CD4-positive, alpha-beta T cell (primary cell): Measurements from ENCODE around the gene PTGES3. TPM values are rescaled to one million over a fixed set of nuclear protein-coding genes. Genes with fewer than 3 reads are reported as not detected.

ENCODE experiments used
- ATAC-seq: fragments of 200-7000 bp; cut with Tn5 transposase; one replicate; pipeline ENCODE4 v1.10.0; 2022; ENCODE audit warnings: mild to moderate bottlenecking; ENCODE audit not compliant: poor library complexity
- CTCF ChIA-PET: fragments of 350-600 bp; sonication (Branson Sonifier 250); formaldehyde crosslinking; loops from one replicate; lab custom pipeline; 2021; ENCODE audit warnings: antibody characterized with exemption, inconsistent platforms; lab: Charles Lee
- POLR2A ChIA-PET: fragments of 350-600 bp; sonication (Branson Sonifier 250); formaldehyde crosslinking; loops from one replicate; lab custom pipeline; 2021; ENCODE audit warnings: antibody characterized with exemption, inconsistent platforms; lab: Charles Lee
- DNase-seq, 14 experiments: peaks; one replicate each; pipeline ENCODE4 v3.0.0-alpha.2; 2013 to 2020; ENCODE audit warnings: mixed read lengths in 2 of 14
- H3K27ac ChIP-seq, 2 donors: one replicate each; pipeline versions ENCODE4 v1.5.1 to v1.7.0; 2013; ENCODE audit warnings: low read length in 2 of 2, low read depth in 1 of 2, mild to moderate bottlenecking in 1 of 2
- H3K27me3 ChIP-seq, 2 experiments: 1 replicate in 1 of 2; 2 replicates in 1 of 2; pipeline versions ENCODE4 v1.6.1 to v1.7.0; 2013; ENCODE audit warnings: low read length in 2 of 2, control low read depth in 1 of 2, mild to moderate bottlenecking in 1 of 2, moderate library complexity in 1 of 2; ENCODE audit not compliant: insufficient read depth in 2 of 2, control insufficient read depth in 1 of 2
- H3K36me3 ChIP-seq: one replicate; pipeline ENCODE4 v1.6.1; 2013; ENCODE audit warnings: low read length, control low read depth; ENCODE audit not compliant: insufficient read depth
- H3K4me1 ChIP-seq: one replicate; pipeline ENCODE4 v1.6.1; 2013; ENCODE audit warnings: low read length, control low read depth; ENCODE audit not compliant: insufficient read depth
- H3K4me3 ChIP-seq: one replicate; pipeline ENCODE4 v1.5.1; 2013; ENCODE audit warnings: mild to moderate bottlenecking, low read length, moderate library complexity
- H3K9me3 ChIP-seq, 2 experiments: 1 replicate in 1 of 2; 2 replicates in 1 of 2; pipeline versions ENCODE4 v1.6.1 to v1.7.0; 2013; ENCODE audit warnings: low read length in 2 of 2, mild to moderate bottlenecking in 2 of 2, control low read depth in 1 of 2, moderate library complexity in 1 of 2; ENCODE audit not compliant: control insufficient read depth in 1 of 2, insufficient read depth in 1 of 2
- H3K27ac Mint-ChIP-seq: one replicate; pipeline ENCODE4 v1.8.0; 2020; ENCODE audit warnings: mixed read lengths
- H3K27me3 Mint-ChIP-seq: one replicate; pipeline ENCODE4 v1.8.0; 2021; ENCODE audit warnings: mixed read lengths
- H3K36me3 Mint-ChIP-seq: one replicate; pipeline ENCODE4 v1.8.0; 2021; ENCODE audit warnings: low read depth, mixed read lengths
- H3K4me1 Mint-ChIP-seq: one replicate; pipeline ENCODE4 v1.8.0; 2021; ENCODE audit warnings: low read depth, mixed read lengths
- H3K4me3 Mint-ChIP-seq: one replicate; pipeline ENCODE4 v1.8.0; 2020; ENCODE audit warnings: mild to moderate bottlenecking, mixed read lengths
- H3K9me3 Mint-ChIP-seq: one replicate; pipeline ENCODE4 v1.8.0; 2020; ENCODE audit warnings: mixed read lengths
- intact Hi-C, 2 experiments: fragments of 100-400 bp; cut with DNase I in 1 of 2; cut with micrococcal nuclease in 1 of 2; formaldehyde crosslinking; loops; one replicate each; pipeline versions ENCODE4 v1.15.1 to v1.9.0; 2023 to 2025; cut with DNase I, micrococcal nuclease
- total RNA-seq, 174 experiments: library from RNA in 2 of 174; stranded (reverse) in 2 of 174; gene quantifications; one replicate each; pipeline ENCODE4 v1.2.3 and lab custom pipeline; 2021 to 2026
- TF ChIP-seq, protein P1 (sequence below): fragments of 200-600 bp; IDR thresholded peaks from one replicate; pipeline ENCODE4 v1.8.0; 2022; ENCODE audit warnings: antibody characterized with exemption, mild to moderate bottlenecking

PTGES3 gene
- total RNA-seq, 2 experiments from 2014 or later = 146 to 154 TPM

DNA sequence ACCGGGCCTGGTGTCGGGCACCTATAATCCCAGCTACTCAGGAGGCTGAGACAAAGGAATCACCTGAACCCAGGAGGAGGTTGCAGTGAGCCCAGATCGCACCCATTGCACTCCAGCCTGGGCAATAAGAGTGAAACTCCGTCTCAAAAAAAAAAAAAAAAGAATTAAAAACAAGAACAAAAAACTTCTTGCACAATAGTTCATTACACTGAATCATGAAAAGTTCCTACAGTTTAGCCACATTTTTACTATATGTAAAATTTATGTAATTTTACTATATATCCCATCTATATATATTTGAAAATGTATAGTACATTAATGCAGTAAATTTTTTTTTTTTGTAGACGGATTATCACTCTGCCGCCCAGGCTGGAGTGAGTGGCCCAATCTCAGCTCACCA lies 46.9 kb downstream of the PTGES3 start:
- Histone ChIP-seq H3K4me3 (no peak overlapping the region), H3K27me3 (no peaks in the 10 kb centered on the region), H3K36me3 (peaks cover 73% of the 10 kb centered on the region), H3K27ac (no peak overlapping the region), H3K9me3 (no peaks in the 10 kb centered on the region), H3K4me1 (peaks cover 41% of the 10 kb centered on the region)
- ChIA-PET POLR2A (interaction anchor here (1.0 to 9.4 kb wide), 2 partner anchors 13 to 44 kb away, joined by 6 to 139 read pairs; partner anchors contain the start of gene PTGES3), CTCF (interaction anchor here (0.7 kb wide), 1 partner anchor 353 kb away, joined by 3 read pairs; no protein-coding TSS in a partner anchor)
- TF ChIP-seq, protein P1, sequence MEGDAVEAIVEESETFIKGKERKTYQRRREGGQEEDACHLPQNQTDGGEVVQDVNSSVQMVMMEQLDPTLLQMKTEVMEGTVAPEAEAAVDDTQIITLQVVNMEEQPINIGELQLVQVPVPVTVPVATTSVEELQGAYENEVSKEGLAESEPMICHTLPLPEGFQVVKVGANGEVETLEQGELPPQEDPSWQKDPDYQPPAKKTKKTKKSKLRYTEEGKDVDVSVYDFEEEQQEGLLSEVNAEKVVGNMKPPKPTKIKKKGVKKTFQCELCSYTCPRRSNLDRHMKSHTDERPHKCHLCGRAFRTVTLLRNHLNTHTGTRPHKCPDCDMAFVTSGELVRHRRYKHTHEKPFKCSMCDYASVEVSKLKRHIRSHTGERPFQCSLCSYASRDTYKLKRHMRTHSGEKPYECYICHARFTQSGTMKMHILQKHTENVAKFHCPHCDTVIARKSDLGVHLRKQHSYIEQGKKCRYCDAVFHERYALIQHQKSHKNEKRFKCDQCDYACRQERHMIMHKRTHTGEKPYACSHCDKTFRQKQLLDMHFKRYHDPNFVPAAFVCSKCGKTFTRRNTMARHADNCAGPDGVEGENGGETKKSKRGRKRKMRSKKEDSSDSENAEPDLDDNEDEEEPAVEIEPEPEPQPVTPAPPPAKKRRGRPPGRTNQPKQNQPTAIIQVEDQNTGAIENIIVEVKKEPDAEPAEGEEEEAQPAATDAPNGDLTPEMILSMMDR = no peak
- intact Hi-C loops = no loop called here
- Mint-ChIP-seq H3K4me3 (no peak overlapping the region), H3K9me3 (no peaks in the 10 kb centered on the region), H3K36me3 (peaks cover 93% of the 10 kb centered on the region), H3K4me1 (peaks cover 52% of the 10 kb centered on the region), H3K27me3 (no peaks in the 10 kb centered on the region), H3K27ac (no peak overlapping the region)
- ATAC-seq = no peak
- no peak for DNase-seq

DNA sequence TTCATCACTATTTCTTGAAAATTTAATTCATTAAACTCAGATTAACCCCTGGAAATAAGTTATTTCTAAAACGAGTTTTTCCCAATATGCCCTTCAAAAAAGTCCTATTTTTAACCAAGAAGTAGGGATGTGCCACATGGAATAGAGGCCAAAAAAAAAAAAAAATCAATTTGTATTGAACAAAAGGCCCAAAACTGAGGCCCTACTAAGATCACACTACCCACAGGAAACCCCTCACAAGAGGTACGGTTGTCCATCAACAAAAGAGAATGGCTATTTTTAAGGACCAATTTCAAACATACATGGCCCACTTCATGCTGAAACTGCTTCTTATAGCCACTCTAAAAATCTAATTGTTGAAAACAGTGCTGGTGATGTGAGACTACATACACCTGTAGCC lies 50.5 kb downstream of the PTGES3 start:
- H3K27ac ChIP-seq = peak overlapping the region; percentile 43 to 56
- ChIA-PET CTCF (no interaction called here), POLR2A (interaction anchor here (1.6 to 9.4 kb wide), 2 partner anchors 8 to 48 kb away, joined by 7 to 139 read pairs; partner anchors contain the start of gene PTGES3)
- TF ChIP-seq, protein P1 = no peak
- no peaks in the 10 kb centered on the region for H3K9me3 Mint-ChIP-seq
- no peak overlapping the region for H3K4me3 ChIP-seq
- no peaks in the 10 kb centered on the region for H3K27me3 Mint-ChIP-seq
- peak overlapping the region; percentile 98 for H3K27ac Mint-ChIP-seq
- peaks cover 63% of the 10 kb centered on the region for H3K4me1 Mint-ChIP-seq
- peaks cover 56% of the 10 kb centered on the region for H3K4me1 ChIP-seq
- peaks cover 51% of the 10 kb centered on the region for H3K36me3 ChIP-seq
- intact Hi-C loops = loop anchor here (1.0 to 10.0 kb wide), 8 partner anchors 8 to 823 kb away; partner anchors contain the start of genes APOF (in 1 of the 2), DGKA (in 1 of the 2), NAB2 (in 1 of the 2) and ORMDL2 (in 1 of the 2)
- H3K9me3 ChIP-seq = no peaks in the 10 kb centered on the region
- peak overlapping the region; percentile 6 for H3K4me3 Mint-ChIP-seq
- no peak for DNase-seq
- no peaks in the 10 kb centered on the region for H3K27me3 ChIP-seq
- no peak for ATAC-seq
- peaks cover 67% of the 10 kb centered on the region for H3K36me3 Mint-ChIP-seq

DNA sequence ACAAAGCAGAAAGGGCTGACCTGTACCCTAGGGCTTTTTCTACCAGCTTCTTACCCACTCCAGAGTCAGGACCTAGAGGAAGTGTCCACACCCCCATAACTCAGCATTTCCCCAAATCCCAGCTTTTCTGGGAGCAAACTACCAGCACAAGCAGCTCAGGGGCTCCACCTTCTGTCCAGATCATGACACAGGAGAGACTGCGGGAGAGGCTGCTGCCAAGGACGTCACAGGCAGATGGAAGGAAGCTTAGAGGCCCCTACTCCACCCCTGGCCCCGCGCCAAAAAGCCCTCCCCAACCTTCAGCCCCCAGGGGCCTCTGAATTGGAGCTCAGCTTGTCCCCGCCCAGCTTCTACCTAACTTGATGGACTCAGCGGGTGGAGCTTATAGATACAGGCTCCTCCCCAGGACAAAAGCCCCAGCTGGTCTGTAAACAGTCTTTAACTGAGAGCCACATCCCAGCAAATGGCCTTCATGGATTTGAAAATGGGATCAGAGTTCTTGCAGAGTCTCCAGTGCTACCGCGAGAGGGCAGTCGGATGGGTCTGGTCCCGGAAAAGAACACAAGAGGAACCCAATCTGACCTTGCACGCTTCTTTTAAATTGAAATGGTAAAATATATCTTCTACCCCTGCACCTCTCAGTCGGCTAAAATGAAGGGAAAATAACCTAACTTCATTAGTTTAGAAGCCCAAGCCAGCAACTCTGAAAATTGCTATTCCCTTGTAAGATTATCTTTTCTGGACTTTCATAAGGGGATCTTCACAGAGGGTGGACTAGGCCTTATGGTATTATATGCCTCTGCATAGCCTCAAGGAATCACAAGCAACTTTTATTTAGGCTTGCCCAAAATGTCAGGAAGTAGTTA lies 51.2 kb downstream of the PTGES3 start:
- Mint-ChIP-seq H3K36me3 (peaks cover 60% of the 10 kb centered on the region), H3K4me1 (peaks cover 65% of the 10 kb centered on the region)
- H3K4me1 ChIP-seq = peaks cover 56% of the 10 kb centered on the region

More for the DNA sequence above, 51.2 kb downstream of the PTGES3 start:
- TF ChIP-seq, protein P1 = peak; percentile 72
- intact Hi-C loops = loop anchor here (1.0 to 10.0 kb wide), 9 partner anchors 8 to 822 kb away; partner anchors contain the start of genes APOF (in 1 of the 2), DGKA (in 1 of the 2), NAB2 (in 1 of the 2) and ORMDL2 (in 1 of the 2)
- ChIA-PET POLR2A (interaction anchor here (0.7 to 9.4 kb wide), 29 partner anchors 9 to 709 kb away, joined by 3 to 139 read pairs (median 6); partner anchors contain the start of genes ATP5F1B, CNPY2, CS and ESYT1), CTCF (interaction anchor here (0.6 to 3.7 kb wide), 27 partner anchors 9 to 663 kb away, joined by 3 to 30 read pairs (median 5); partner anchors contain the start of genes ATP5F1B, NACA, PTGES3 and RAB5B)
- H3K27me3 Mint-ChIP-seq = no peaks in the 10 kb centered on the region
- H3K4me3 Mint-ChIP-seq = peak overlapping the region; percentile 94
- H3K4me3 ChIP-seq = peak overlapping the region; percentile 76
- DNase-seq (peak; percentile 87 to 98 (median 93)), ATAC-seq (peak; percentile 72)
- no peaks in the 10 kb centered on the region for H3K27me3 ChIP-seq
- H3K27ac Mint-ChIP-seq = peak overlapping the region; percentile 98
- H3K9me3 Mint-ChIP-seq = no peaks in the 10 kb centered on the region
- peak overlapping the region; percentile 56 to 84 for H3K27ac ChIP-seq
- no peaks in the 10 kb centered on the region for H3K9me3 ChIP-seq
- H3K36me3 ChIP-seq = peaks cover 44% of the 10 kb centered on the region
